Measurements from ENCODE around the gene HNRNPL. TPM values are rescaled to one million over a fixed set of nuclear protein-coding genes. Genes with fewer than 3 reads are reported as not detected.
"Not testable (repeated sequence)": the region's sequence is repeated elsewhere in the genome, so short reads cannot be mapped to it uniquely, and the experiment has no call there.

HNRNPL gene
- total RNA-seq, 1 donor from 2014 or later = 192 TPM

DNA sequence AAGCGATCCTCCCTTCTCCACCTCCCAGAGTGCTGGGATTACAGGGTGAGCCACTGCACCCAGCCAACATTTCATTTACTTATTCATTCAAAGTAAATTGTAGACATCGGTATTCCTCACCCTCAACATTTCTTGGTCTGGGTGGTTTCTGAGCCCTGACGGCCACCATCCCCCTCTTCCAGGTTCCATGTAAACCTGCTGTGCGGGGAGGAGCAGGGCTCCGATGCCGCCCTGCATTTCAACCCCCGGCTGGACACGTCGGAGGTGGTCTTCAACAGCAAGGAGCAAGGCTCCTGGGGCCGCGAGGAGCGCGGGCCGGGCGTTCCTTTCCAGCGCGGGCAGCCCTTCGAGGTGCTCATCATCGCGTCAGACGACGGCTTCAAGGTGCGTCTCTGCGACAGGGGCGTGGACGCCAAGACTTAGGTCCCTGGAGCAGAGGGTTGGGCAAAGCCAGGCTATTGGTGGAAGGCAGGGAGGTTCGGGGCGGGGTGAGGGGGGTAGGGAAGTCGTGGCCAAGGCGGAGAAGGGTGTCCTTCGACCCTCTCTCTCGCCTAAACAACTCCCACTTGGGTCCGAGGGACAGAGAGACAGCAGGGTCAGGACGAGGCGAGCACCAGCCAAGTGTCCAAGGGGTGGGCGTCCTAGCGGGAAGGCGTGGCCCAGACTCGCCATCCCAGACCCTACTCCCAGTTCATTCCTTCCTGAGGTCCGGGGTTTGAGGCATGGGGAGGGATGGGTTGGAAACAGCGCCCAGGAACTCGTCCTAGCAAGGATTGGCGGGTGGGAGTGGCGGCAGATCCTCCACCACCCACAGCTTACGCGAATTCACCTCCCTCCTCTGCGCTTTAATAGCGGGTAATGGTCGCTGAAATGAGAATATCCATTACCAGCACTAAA lies 59.0 kb downstream of the HNRNPL start:
- intact Hi-C loops (cut with DNase I) = loop anchor here (5.0 kb wide), 1 partner anchor 1822 kb away; no protein-coding TSS in a partner anchor
- not testable (repeated sequence) for DNase-seq (ENCODE audit: low spot score)
- peak; percentile 27 for ATAC-seq

DNA sequence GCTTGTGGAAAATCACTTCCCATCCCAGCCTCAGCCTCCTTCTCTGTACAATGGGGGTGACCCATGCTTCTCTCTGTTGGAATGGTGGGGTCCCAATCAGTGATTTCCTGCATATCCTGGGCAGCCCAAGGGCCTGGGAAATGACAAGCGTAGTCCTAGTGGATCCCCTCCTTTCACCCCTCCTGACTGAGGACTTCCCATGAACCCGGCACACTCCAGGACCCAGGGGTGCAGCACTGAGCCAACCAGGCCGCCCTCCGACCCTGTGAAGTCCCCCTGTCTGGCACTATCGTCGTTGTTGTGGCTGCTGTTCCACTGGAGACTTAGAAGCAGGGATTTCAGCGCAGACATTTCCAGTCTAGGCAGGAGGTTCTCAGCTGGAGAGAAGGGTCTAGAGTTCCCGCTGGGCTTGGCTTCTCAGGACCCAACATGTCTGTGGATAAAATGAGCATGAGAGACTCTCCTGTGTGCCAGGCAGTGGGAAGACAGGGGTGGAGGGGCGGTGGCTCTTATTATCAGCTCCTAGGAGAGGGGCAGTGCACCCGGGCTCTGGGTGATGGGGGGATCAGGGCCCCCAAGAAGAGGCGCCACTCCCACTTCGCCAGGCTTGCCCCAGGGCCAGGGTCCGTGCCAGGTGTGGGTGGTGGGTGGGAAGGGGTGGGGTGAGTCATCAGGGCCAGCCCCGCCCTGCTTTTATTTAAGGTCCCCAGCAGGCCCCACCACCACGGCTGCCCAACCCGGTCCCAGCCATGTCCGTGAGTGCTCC lies 61.1 kb downstream of the HNRNPL start, which contains the start of gene LGALS7B:
TSS of gene LGALS7B (plus strand) at position 723 of the 766 bp plus-strand sequence. CDS start at position 750, 27 bp downstream.
- ATAC-seq = no peak
- DNase-seq (ENCODE audit: low spot score) = no peak
- intact Hi-C loops (cut with DNase I) = no loop called here

DNA sequence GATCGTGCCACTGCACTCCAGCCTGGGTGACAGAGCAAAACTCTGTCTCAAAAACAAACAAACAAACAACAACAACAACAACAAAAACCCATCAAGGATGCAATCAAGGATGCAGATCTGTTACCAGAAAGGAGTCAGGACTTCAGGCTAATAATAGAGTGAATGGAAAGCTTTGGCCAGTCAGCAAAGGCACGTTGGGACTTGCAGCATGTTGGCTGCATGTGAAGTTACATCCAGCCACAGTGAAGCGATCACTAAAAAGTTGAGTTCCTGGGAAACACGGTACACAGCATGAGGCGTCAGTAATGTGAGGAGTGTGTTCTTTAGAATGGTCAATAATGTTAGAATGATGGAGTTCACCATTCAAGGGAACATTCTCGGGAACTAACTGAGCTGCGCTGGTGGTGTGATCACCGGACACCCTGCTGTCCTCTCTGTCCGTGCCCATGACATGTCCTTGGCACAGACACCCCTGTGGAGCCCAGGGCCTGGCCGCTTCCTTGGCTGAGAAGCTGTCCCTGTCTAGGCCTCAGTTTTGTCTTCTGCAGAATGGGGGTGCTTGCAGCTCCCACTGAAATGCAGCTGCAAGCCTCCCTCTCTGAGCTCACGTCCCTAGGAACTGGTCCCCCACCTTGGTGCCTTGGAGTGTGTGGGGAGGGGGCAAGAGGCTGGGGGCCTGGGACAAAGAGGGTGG lies 63.1 kb downstream of the HNRNPL start:
- DNase-seq (ENCODE audit: low spot score) (no peak), ATAC-seq (no peak)
- intact Hi-C loops (cut with DNase I) = no loop called here

Other genes starting within 250 kb of the HNRNPL start
- 6.2 TPM for gene MAP4K1, start 232.0 kb downstream of the HNRNPL start, total RNA-seq
- gene EIF3K, start 230.8 kb downstream of the HNRNPL start, total RNA-seq = 168 TPM
- gene ACTN4, start 202.3 kb downstream of the HNRNPL start, total RNA-seq = 597 TPM
- gene CAPN12, start 105.5 kb downstream of the HNRNPL start, total RNA-seq = 5.6 TPM
- gene LGALS7, start 76.5 kb downstream of the HNRNPL start, total RNA-seq = not detected
- gene LGALS7B, start 60.8 kb downstream of the HNRNPL start, total RNA-seq = not detected
- 1.3 TPM for gene LGALS4, start 37.0 kb downstream of the HNRNPL start, total RNA-seq
- gene ECH1, start 18.2 kb downstream of the HNRNPL start, total RNA-seq = 106 TPM
- 9.6 TPM for gene RINL, start 28.3 kb upstream of the HNRNPL start, total RNA-seq
- 86.4 TPM for gene SIRT2, start 49.6 kb upstream of the HNRNPL start, total RNA-seq
- gene NFKBIB, start 50.0 kb upstream of the HNRNPL start, total RNA-seq = 14.6 TPM
- gene CCER2, start 62.2 kb upstream of the HNRNPL start, total RNA-seq = 0.80 TPM
- gene SARS2, start 80.8 kb upstream of the HNRNPL start, total RNA-seq = 17.9 TPM
- gene MRPS12, start 81.0 kb upstream of the HNRNPL start, total RNA-seq = 12.1 TPM
- 30.0 TPM for gene FBXO17, start 125.8 kb upstream of the HNRNPL start, total RNA-seq
- 13.4 TPM for gene FBXO27, start 182.6 kb upstream of the HNRNPL start, total RNA-seq
- gene ACP7, start 234.4 kb upstream of the HNRNPL start, total RNA-seq = 1.6 TPM